DLD1 (cell line): Measurements from ENCODE around the gene PSMC4.

Experiments
- in situ Hi-C: cut with HindIII; loops from 2 replicates; pipeline ENCODE4 v1.10.0; 2017; ENCODE audit warnings: low sequenced_read_pairs

The PSMC4 gene

GRCh38 chr19:39982883-39983282, 11.9 kb downstream of the PSMC4 start:
- in situ Hi-C loops: no loop called here

DNA sequence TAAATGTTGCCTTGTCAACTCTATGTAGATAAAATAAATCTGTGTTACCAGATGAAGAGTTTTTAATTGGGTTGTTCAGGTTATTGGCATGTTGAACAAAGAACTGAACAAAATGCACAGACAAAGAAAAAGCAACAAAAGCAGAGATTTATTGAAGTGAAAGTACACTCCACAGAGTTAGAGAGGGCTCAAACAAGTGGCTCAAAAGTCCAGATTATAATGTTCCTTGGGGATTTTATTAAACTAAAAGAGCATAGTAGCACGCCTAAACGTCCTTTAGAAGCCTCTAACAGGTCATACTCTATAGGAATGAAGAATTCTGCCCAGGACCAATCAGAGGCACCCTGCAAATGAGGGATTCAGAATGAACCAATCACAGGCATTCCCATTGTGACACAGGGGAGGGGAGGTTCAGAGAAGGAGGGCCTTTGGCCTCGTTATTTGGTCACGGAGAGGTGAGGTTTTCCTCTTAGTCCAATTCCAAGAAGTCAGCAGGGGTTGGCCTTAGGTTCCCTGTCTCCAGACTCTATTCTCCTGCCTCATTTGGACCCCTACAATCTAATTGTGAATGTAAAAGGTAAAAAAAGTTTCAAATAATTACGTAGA, 12.8 kb downstream of the PSMC4 start:
- in situ Hi-C loops: no loop called here

GRCh38 chr19:39986643-39987042, 15.7 kb downstream of the PSMC4 start:
- in situ Hi-C loops: no loop called here

GRCh38 chr19:39987167-39987566, 16.2 kb downstream of the PSMC4 start:
- in situ Hi-C loops: no loop called here

DNA sequence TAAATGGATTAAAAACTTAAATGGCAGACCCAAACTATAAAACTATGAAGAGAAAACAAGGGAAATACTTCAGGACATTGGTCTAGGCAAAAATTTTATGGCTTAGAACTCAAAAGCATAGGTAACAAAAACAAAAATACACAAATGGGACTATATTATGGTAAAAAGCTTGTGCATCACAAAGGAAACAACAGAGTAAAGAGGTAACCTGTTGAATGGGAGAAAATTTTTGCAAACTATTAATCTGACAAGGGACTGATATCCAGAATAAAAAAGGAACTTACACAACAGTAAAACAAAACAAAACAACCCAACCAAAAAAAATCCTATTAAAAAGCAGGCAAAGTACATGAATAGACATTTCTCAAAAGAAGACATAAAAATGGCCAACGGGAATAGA, 16.6 kb downstream of the PSMC4 start:
- in situ Hi-C loops: no loop called here

DNA sequence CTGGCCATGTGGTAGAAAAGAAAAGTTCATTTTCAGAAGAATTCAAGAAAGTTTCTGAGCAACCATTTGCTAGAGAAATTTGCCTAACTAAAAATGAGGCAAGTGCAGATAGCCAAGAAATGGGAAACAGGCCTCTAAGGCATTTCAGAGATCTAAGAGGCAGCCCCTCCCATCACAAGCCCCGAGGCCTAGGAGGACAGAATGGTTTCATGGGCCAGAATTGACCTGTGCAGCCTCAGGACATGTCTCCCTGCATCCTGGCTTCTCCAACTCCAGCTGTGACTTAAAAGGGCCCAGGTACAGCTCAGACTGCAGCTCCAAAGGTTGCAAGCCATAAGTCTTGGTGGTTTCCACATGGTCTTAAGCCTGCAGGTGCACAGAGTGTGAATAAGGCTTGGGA, 22.6 kb downstream of the PSMC4 start:
- in situ Hi-C loops: no loop called here

DNA sequence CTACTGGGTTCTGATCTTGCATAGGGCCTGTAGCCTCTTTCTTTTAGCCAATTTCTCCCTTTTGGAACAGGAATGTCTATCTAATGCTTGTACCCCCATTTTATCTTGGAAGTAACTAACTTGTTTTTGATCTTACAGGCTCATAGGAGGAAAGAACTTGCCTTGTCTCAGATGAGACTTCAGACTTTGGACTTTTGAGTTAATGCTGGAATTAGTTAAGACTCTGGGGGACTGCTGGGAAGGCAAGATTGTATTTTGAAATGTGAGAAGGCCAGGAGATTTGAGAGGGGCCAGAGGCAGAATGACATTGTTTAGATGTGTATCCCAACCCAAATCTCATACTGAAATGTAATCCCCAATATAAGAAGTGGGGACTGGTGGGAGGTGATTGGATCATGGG, 23.4 kb downstream of the PSMC4 start:
- in situ Hi-C loops: no loop called here

DNA sequence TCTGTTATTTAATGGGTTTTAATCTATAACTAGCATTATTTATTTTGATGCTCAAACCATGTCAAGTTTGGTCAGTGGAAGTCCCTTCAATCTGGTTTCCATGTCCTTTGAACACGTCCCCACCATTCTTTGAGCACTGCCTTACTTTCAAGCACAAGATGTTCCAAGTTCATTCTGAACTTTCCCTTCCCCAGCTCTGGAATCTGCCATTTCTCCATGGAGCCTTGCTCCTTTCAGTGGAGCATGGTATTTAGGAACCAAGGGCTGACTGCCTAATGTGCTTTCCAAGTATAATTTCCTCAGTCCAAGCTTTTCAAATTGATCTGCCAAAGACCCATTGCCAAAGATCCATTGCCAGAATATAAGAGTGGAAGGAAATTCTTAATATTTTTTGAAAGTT, 24.8 kb downstream of the PSMC4 start:
- in situ Hi-C loops: no loop called here

GRCh38 chr19:39996218-39996810, 25.3 kb downstream of the PSMC4 start:
- in situ Hi-C loops: no loop called here

- in situ Hi-C loops: no loop called here
These were observed 26.1 kb downstream of the PSMC4 start, which contains the start of gene ZNF546 for GRCh38 chr19:39996811-39997637. ZNF546 (plus strand) TSS chr19:39997060; CDS start chr19:39998327, 1,267 bp downstream.

- in situ Hi-C loops: no loop called here
These were observed 26.8 kb downstream of the PSMC4 start for GRCh38 chr19:39997638-39998216.

DNA sequence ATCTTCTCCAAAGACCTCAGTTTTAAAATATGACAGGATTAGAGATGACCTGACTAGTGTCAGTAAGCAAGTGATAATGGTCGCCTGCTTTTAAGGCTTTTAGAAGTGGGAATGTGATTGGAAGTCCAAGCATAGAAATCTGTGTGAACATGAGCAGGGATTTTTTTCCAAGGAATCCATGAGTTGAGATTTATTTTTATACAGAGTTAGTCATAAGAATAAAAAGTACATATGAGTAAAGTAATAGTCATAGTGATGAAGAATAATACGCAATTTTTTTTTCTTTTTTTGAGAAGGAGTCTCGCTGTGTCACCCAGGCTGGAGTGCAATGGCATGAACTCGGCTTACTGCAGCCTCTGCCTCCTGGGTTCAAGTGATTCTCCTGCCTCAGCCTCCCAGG, 27.5 kb downstream of the PSMC4 start:
- in situ Hi-C loops: no loop called here

GRCh38 chr19:40005691-40006272, 34.8 kb downstream of the PSMC4 start:
- in situ Hi-C loops: no loop called here

- in situ Hi-C loops: no loop called here
These were observed 35.3 kb downstream of the PSMC4 start for GRCh38 chr19:40006273-40006691.

DNA sequence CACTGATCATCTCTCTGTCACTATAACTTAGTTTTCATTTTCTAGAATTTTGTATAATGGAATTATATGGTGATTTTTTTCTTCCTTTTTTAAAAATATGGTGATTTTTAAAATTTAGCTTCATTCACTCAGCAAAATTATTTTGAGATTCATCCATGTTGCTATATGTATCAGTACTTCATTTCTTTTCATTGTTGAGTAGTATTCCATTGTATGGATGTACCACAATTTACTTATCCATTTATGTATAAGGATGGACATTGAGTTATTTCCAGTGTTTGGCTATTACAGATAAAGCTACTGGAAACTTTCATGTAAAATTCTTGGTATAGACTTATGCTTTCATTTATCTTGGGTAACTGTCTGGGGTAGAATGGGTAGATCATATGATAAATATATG, 38.7 kb downstream of the PSMC4 start:
- in situ Hi-C loops: no loop called here

DNA sequence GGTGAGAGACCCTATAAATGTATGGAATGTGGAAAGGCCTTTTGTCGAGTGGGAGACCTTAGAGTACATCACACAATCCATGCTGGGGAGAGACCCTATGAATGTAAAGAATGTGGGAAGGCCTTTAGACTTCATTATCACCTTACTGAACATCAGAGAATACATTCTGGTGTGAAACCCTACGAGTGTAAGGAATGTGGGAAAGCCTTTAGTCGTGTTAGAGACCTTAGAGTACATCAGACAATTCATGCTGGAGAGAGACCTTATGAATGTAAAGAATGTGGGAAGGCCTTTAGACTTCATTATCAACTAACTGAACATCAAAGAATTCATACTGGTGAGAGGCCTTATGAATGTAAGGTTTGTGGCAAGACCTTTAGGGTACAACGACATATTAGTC, 43.0 kb downstream of the PSMC4 start:
- in situ Hi-C loops: no loop called here

GRCh38 chr19:40023969-40024368, 53.0 kb downstream of the PSMC4 start:
- in situ Hi-C loops: no loop called here

GRCh38 chr19:40025938-40026596, 55.1 kb downstream of the PSMC4 start:
- in situ Hi-C loops: no loop called here

DNA sequence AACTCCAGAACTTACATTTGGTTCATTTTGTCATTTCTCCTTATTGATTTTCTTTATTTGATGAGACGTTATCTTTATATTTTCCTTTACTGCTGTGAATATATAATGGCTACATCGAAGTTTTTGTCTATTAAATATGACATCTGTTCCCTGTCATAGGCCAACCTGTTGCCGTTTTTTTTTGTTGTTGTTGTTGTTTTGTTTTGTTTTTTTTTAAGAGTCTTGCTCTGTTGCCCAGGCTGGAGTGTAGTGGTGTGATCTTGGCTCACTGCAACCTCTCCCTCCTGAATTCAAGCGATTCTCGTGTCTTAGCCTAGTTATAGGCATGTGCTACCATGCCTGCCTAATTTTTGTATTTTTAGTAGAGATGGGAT, 55.6 kb downstream of the PSMC4 start:
- in situ Hi-C loops: no loop called here
